Measurements from ENCODE around the gene LITAFD. TPM values are rescaled to one million over a fixed set of nuclear protein-coding genes. Genes with fewer than 3 reads are reported as not detected.

LITAFD gene
- polyA plus RNA-seq, 1 of the 3 experiments (the other 2 are of a cell fraction) = not detected

DNA sequence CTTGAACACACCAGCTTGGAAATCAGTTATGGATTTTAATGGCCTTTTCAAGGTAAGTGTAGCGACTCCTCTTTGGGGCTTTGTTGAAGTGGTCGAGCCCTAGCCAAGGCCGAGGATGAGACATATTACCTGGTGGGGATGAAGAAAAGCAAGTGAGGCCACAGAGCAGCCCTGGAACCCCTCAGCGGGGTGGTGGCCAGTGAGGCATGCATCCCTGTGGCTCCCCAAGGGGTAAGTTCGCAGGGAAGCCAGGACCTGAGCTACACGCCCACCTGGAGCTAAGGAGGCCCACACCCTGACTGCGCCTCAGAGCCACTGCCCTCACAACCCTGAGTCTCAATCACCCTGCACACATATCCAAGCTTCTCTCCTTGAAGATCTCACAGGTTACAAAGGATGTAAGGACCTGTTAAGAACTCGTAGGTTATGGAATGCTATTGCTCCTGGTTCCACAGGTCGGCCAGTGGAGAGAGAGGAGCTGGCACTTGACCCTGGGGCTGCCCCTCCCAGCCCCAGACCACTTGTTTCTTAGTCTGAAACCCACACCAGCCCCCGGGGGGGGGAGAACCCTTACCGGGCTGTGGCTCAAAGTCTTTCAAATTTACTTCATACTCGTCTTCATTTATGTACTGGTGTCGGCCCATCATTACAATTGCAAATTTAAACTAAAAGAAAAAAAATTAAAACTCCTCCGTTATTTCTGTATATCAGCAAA lies 12.0 kb downstream of the LITAFD start:
- no peak for DNase-seq
- no peak overlapping the region for H3K9ac ChIP-seq
- H3K9me3 ChIP-seq = no peaks in the 10 kb centered on the region
- H4K20me1 ChIP-seq (ENCODE audit: insufficient read depth) = no peaks in the 10 kb centered on the region
- 91% methylated on average over 12 of the region's 14 CpGs for WGBS (ENCODE audit: low lambda C conversion rate)
- H3K4me1 ChIP-seq (ENCODE audit: control insufficient read depth in 1 of 2, insufficient read depth in 2 of 2, low read depth in 1 of 2, low read length in 1 of 2) = peaks cover 0 to 10% of the 10 kb centered on the region in 2 experiments; a peak in 1 of 4 replicates
- CTCF ChIA-PET = interaction anchor here (0.7 to 3.0 kb wide), 9 partner anchors 12 to 327 kb away, joined by 3 to 7 read pairs (median 3); no protein-coding TSS in a partner anchor
- no peak overlapping the region for H2AFZ ChIP-seq (ENCODE audit: low read depth)
- peaks cover 45 to 91% of the 10 kb centered on the region in 2 experiments for H3K36me3 ChIP-seq (replicated peaks in 1 of 2; ENCODE audit: control insufficient read depth in 1 of 2, insufficient read depth in 2 of 2, low read length in 1 of 2)
- no peaks in the 10 kb centered on the region for H3K9me2 ChIP-seq
- peaks cover 5% of the 10 kb centered on the region for H3F3A ChIP-seq (replicated peaks; ENCODE audit: insufficient read depth)
- TF ChIP-seq MXI1 (IDR thresholded peaks at IDR 0.05; ENCODE audit: low read depth, low read length) (no peak), YY1 (IDR thresholded peaks at IDR 0.05; ENCODE audit: low read depth) (no peak), RAD21 (IDR thresholded peaks at IDR 0.05; ENCODE audit: low read length) (no peak), EP300 (IDR thresholded peaks at IDR 0.05; ENCODE audit: borderline replicate concordance in 1 of 2, low read depth in 1 of 2, low read length in 1 of 2) (no peak), TCF12 (IDR thresholded peaks at IDR 0.05) (no peak), ELF1 (IDR thresholded peaks at IDR 0.05) (no peak), TAF1 (IDR thresholded peaks at IDR 0.05; ENCODE audit: borderline replicate concordance, low read depth, low read length) (no peak), FOXJ3 (CRISPR knock-in tag; IDR thresholded peaks at IDR 0.05) (no peak), NRF1 (IDR thresholded peaks at IDR 0.05; ENCODE audit: low read depth, low read length) (no peak), RFX5 (IDR thresholded peaks at IDR 0.05; ENCODE audit: low read length) (no peak), MEF2A (IDR thresholded peaks at IDR 0.05; ENCODE audit: borderline replicate concordance, low read depth) (no peak), GABPA (IDR thresholded peaks at IDR 0.05; ENCODE audit: low read depth) (no peak), GATA2 (CRISPR knock-in tag; IDR thresholded peaks at IDR 0.05) (no peak)
- TF ChIP-seq, protein P1, sequence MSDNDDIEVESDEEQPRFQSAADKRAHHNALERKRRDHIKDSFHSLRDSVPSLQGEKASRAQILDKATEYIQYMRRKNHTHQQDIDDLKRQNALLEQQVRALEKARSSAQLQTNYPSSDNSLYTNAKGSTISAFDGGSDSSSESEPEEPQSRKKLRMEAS (IDR thresholded peaks at IDR 0.05; ENCODE audit: low read depth) = no peak
- TF ChIP-seq, protein P2, sequence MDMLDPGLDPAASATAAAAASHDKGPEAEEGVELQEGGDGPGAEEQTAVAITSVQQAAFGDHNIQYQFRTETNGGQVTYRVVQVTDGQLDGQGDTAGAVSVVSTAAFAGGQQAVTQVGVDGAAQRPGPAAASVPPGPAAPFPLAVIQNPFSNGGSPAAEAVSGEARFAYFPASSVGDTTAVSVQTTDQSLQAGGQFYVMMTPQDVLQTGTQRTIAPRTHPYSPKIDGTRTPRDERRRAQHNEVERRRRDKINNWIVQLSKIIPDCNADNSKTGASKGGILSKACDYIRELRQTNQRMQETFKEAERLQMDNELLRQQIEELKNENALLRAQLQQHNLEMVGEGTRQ (IDR thresholded peaks at IDR 0.05; ENCODE audit: borderline replicate concordance, low read depth, low read length) = no peak
- TF ChIP-seq, protein P3, sequence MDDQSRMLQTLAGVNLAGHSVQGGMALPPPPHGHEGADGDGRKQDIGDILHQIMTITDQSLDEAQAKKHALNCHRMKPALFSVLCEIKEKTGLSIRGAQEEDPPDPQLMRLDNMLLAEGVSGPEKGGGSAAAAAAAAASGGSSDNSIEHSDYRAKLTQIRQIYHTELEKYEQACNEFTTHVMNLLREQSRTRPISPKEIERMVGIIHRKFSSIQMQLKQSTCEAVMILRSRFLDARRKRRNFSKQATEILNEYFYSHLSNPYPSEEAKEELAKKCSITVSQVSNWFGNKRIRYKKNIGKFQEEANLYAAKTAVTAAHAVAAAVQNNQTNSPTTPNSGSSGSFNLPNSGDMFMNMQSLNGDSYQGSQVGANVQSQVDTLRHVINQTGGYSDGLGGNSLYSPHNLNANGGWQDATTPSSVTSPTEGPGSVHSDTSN (IDR thresholded peaks at IDR 0.05) = no peak
- TF ChIP-seq, protein P4, sequence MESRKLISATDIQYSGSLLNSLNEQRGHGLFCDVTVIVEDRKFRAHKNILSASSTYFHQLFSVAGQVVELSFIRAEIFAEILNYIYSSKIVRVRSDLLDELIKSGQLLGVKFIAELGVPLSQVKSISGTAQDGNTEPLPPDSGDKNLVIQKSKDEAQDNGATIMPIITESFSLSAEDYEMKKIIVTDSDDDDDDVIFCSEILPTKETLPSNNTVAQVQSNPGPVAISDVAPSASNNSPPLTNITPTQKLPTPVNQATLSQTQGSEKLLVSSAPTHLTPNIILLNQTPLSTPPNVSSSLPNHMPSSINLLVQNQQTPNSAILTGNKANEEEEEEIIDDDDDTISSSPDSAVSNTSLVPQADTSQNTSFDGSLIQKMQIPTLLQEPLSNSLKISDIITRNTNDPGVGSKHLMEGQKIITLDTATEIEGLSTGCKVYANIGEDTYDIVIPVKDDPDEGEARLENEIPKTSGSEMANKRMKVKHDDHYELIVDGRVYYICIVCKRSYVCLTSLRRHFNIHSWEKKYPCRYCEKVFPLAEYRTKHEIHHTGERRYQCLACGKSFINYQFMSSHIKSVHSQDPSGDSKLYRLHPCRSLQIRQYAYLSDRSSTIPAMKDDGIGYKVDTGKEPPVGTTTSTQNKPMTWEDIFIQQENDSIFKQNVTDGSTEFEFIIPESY (IDR thresholded peaks at IDR 0.05; ENCODE audit: borderline replicate concordance, low read depth) = no peak
- TF ChIP-seq, protein P5, sequence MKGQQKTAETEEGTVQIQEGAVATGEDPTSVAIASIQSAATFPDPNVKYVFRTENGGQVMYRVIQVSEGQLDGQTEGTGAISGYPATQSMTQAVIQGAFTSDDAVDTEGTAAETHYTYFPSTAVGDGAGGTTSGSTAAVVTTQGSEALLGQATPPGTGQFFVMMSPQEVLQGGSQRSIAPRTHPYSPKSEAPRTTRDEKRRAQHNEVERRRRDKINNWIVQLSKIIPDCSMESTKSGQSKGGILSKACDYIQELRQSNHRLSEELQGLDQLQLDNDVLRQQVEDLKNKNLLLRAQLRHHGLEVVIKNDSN (IDR thresholded peaks at IDR 0.05; ENCODE audit: borderline replicate concordance, low read depth) = no peak
- peak overlapping the region in 1 of 2 experiments; percentile 36; a peak in 1 of 4 replicates for H3K27ac ChIP-seq (ENCODE audit: low read depth in 2 of 2, low read length in 1 of 2)
- H3K4me3 ChIP-seq (ENCODE audit: low read depth in 2 of 2, low read length in 1 of 2) = no peak overlapping the region
- POLR2A ChIA-PET = no interaction called here
- H3K27me3 ChIP-seq (ENCODE audit: insufficient read depth) = no peaks in the 10 kb centered on the region
- no peak overlapping the region for H3K4me2 ChIP-seq
- H3K79me2 ChIP-seq (ENCODE audit: insufficient read depth) = no peaks in the 10 kb centered on the region
